KMS-11 (cell line): ENCODE results near the gene FEN1.

Source experiments
- H2AFZ ChIP-seq: fragments of 200-600 bp; sonication (generic); 2 replicates; pipeline ENCODE4 v1.6.1; 2016; ENCODE audit warnings: antibody characterized with exemption, mixed run types, low read depth
- H3K27ac ChIP-seq: fragments of 200-600 bp; sonication (generic); 2 replicates; pipeline ENCODE4 v1.6.1; 2016; ENCODE audit warnings: mild to moderate bottlenecking, mixed run types
- H3K27me3 ChIP-seq: fragments of 200-600 bp; sonication (generic); 2 replicates; pipeline ENCODE4 v1.6.1; 2017; ENCODE audit warnings: mild to moderate bottlenecking, low read depth, mixed run types, moderate library complexity; ENCODE audit not compliant: insufficient read depth
- H3K36me3 ChIP-seq: fragments of 200-600 bp; sonication (generic); 2 replicates; pipeline ENCODE4 v1.6.1; 2017; ENCODE audit warnings: mild to moderate bottlenecking, mixed run types; ENCODE audit not compliant: insufficient read depth
- H3K4me1 ChIP-seq: fragments of 200-600 bp; sonication (generic); 2 replicates; pipeline ENCODE4 v1.6.1; 2016; ENCODE audit warnings: mild to moderate bottlenecking, low read depth, mixed run types; ENCODE audit not compliant: poor library complexity, severe bottlenecking
- H3K4me2 ChIP-seq: fragments of 200-600 bp; sonication (generic); 2 replicates; pipeline ENCODE4 v1.7.0; 2016; ENCODE audit warnings: mild to moderate bottlenecking, mixed run types
- H3K4me3 ChIP-seq: fragments of 200-600 bp; sonication (generic); IDR thresholded peaks from 2 replicates; pipeline ENCODE4 v1.6.1; 2017; ENCODE audit warnings: low read depth, low read length, mixed read lengths; ENCODE audit not compliant: insufficient read depth
- H3K79me2 ChIP-seq: fragments of 200-600 bp; sonication (generic); 2 replicates; pipeline ENCODE4 v1.6.1; 2016; ENCODE audit warnings: low read depth, mixed run types; ENCODE audit not compliant: insufficient read depth
- H3K9ac ChIP-seq: fragments of 200-600 bp; sonication (generic); 2 replicates; pipeline ENCODE4 v1.6.1; 2016; ENCODE audit warnings: mild to moderate bottlenecking, mixed run types
- H4K20me1 ChIP-seq: fragments of 200-600 bp; sonication (generic); 2 replicates; pipeline ENCODE4 v1.6.1; 2016; ENCODE audit warnings: mild to moderate bottlenecking, mixed run types; ENCODE audit not compliant: insufficient read depth
- CTCF ChIP-seq: fragments of 200-600 bp; sonication (generic); conservative IDR thresholded peaks from 2 replicates; pipeline ENCODE4 v1.6.1; 2017; ENCODE audit warnings: low read depth, mild to moderate bottlenecking, antibody characterized with exemption, low read length, moderate library complexity, mixed read lengths

The FEN1 gene

GRCh38 chr11:61745781-61746441 lies 46.8 kb upstream of the FEN1 start:
- Histone ChIP-seq H3K27ac (no peak overlapping the region), H3K4me2 (no peak overlapping the region), H3K79me2 (no peaks in the 10 kb centered on the region), H2AFZ (no peak overlapping the region), H3K27me3 (peaks cover 8% of the 10 kb centered on the region; the same call in 1 of the 2 replicates), H3K9ac (no peak overlapping the region), H3K36me3 (no peaks in the 10 kb centered on the region), H4K20me1 (no peaks in the 10 kb centered on the region), H3K4me1 (no peaks in the 10 kb centered on the region), H3K4me3 (no peak overlapping the region)
- TF ChIP-seq CTCF, result no peak

GRCh38 chr11:61746442-61747191 lies 46.1 kb upstream of the FEN1 start:
- Histone ChIP-seq H3K9ac (no peak overlapping the region), H3K4me3 (no peak overlapping the region), H3K4me2 (no peak overlapping the region), H2AFZ (no peak overlapping the region), H3K79me2 (no peaks in the 10 kb centered on the region), H3K4me1 (no peaks in the 10 kb centered on the region), H3K36me3 (no peaks in the 10 kb centered on the region), H3K27ac (no peak overlapping the region), H3K27me3 (peaks cover 14% of the 10 kb centered on the region; the same call in 1 of the 2 replicates), H4K20me1 (no peaks in the 10 kb centered on the region)
- TF ChIP-seq CTCF, result no peak

GRCh38 chr11:61747192-61747966 lies 45.3 kb upstream of the FEN1 start:
- H3K9ac ChIP-seq, result no peak overlapping the region
- peak overlapping the region; percentile 42; the same call in 1 of the 2 replicates for H2AFZ ChIP-seq
- peak; percentile 92 for TF ChIP-seq CTCF
- H3K4me3 ChIP-seq, result no peak overlapping the region
- no peaks in the 10 kb centered on the region for H3K79me2 ChIP-seq
- H3K36me3 ChIP-seq, result no peaks in the 10 kb centered on the region
- no peak overlapping the region for H3K4me2 ChIP-seq
- peaks cover 17% of the 10 kb centered on the region; the same call in 1 of the 2 replicates for H3K27me3 ChIP-seq
- no peaks in the 10 kb centered on the region for H4K20me1 ChIP-seq
- H3K4me1 ChIP-seq, result no peaks in the 10 kb centered on the region
- no peak overlapping the region for H3K27ac ChIP-seq

- H3K27ac ChIP-seq, result no peak overlapping the region
- peaks cover 20% of the 10 kb centered on the region; the same call in 1 of the 2 replicates for H3K27me3 ChIP-seq
- peak; percentile 64 for TF ChIP-seq CTCF
- H4K20me1 ChIP-seq, result no peaks in the 10 kb centered on the region
- no peaks in the 10 kb centered on the region for H3K4me1 ChIP-seq
- no peaks in the 10 kb centered on the region for H3K36me3 ChIP-seq
- no peak overlapping the region for H3K4me2 ChIP-seq
- no peak overlapping the region for H3K4me3 ChIP-seq
- no peaks in the 10 kb centered on the region for H3K79me2 ChIP-seq
- peak overlapping the region; percentile 42; the same call in 1 of the 2 replicates for H2AFZ ChIP-seq
- H3K9ac ChIP-seq, result no peak overlapping the region
These were observed 44.8 kb upstream of the FEN1 start for GRCh38 chr11:61747967-61748285.
